Transverse colon (tissue), 4 donors: ENCODE results near the gene OXA1L. TPM values are rescaled to one million over a fixed set of nuclear protein-coding genes. Genes with fewer than 3 reads are reported as not detected.

Experiments
- DNase-seq: peaks from one replicate; pipeline ENCODE4 v3.0.0-alpha.2; 2019
- H3K27ac ChIP-seq, 4 donors: fragments of 200-600 bp; sonication (generic); 2 replicates each; pipeline ENCODE4 v1.5.1; 2016 to 2018; ENCODE audit warnings: inconsistent platforms in 4 of 4
- H3K27me3 ChIP-seq: fragments of 200-600 bp; sonication (generic); 2 replicates; pipeline ENCODE4 v1.5.1; 2017; ENCODE audit warnings: inconsistent platforms
- H3K36me3 ChIP-seq, 4 donors: fragments of 200-600 bp; sonication (generic); 2 replicates each; pipeline ENCODE4 v1.5.1; 2017 to 2019; ENCODE audit warnings: inconsistent platforms in 4 of 4
- H3K4me1 ChIP-seq, 4 donors: fragments of 200-600 bp; sonication (generic); 2 replicates each; pipeline ENCODE4 v1.5.1; 2017 to 2020; ENCODE audit warnings: inconsistent platforms in 4 of 4
- H3K4me3 ChIP-seq, 4 donors: fragments of 200-600 bp; sonication (generic); 1 replicate in 1 of 4; 2 replicates in 3 of 4; pipeline versions ENCODE4 v1.5.1 to v1.6.1; 2017 to 2019; ENCODE audit warnings: inconsistent platforms in 4 of 4
- H3K9me3 ChIP-seq, 2 donors: fragments of 200-600 bp; sonication (generic); 2 replicates each; pipeline ENCODE4 v1.5.1; 2017 to 2019; ENCODE audit warnings: inconsistent platforms in 2 of 2
- EP300 ChIP-seq: sonication (generic); formaldehyde crosslinking; IDR thresholded peaks from one replicate; pipeline ENCODE4 v1.6.1; 2017; ENCODE audit warnings: antibody characterized with exemption, low read depth
- POLR2A ChIP-seq: fragments of 450-650 bp; IDR thresholded peaks from one replicate; pipeline ENCODE4 v1.6.1; 2016; ENCODE audit warnings: antibody characterized with exemption, mild to moderate bottlenecking, moderate library complexity
- POLR2AphosphoS5 ChIP-seq, 3 donors: sonication (generic); formaldehyde crosslinking; IDR thresholded peaks; one replicate each; pipeline ENCODE4 v1.6.1; 2016; ENCODE audit warnings: antibody characterized with exemption in 3 of 3
- WGBS, 2 donors: methylation state at CpG; one replicate each; pipeline ENCODE4 v1.1.5; 2018; ENCODE audit warnings: low coverage in 1 of 2; 5-methylcytosine and 5-hydroxymethylcytosine counted together
- in situ Hi-C, 4 donors: fragments of 200-750 bp; cut with MboI; loops; one replicate each; pipeline versions ENCODE4 v1.15.0 to v1.15.1; 2017; ENCODE audit warnings: low sequenced_read_pairs in 3 of 4, low pct_ligation_motif_present in 1 of 4, low pct_unique_long_range_greater_than_20kb in 1 of 4
- intact Hi-C: fragments of 100-400 bp; cut with DNase I; formaldehyde crosslinking; loops from one replicate; pipeline ENCODE4 v1.15.1; 2023; ENCODE audit warnings: low total_unique reads
- total RNA-seq, 4 donors: library from RNA; depleted of rRNA; stranded (reverse); fragments of >200 nt; gene quantifications; one replicate each; pipeline ENCODE4 v1.1.0, GENCODE V29; 2016
- TF ChIP-seq, protein P1 (sequence below), 5 experiments: fragments of 200-600 bp in 3 of 5; fragments of 450-650 bp in 2 of 5; sonication (generic) in 3 of 5; IDR thresholded peaks; 1 replicate in 2 of 5; 2 replicates in 3 of 5; pipeline ENCODE4 v1.5.1; 2016 to 2017; ENCODE audit warnings: antibody characterized with exemption in 5 of 5, inconsistent platforms in 3 of 5, mild to moderate bottlenecking in 2 of 5, moderate library complexity in 1 of 5

Gene OXA1L
- total RNA-seq, 4 donors from 2014 or later = 65.9 to 132 (median 106) TPM

DNA sequence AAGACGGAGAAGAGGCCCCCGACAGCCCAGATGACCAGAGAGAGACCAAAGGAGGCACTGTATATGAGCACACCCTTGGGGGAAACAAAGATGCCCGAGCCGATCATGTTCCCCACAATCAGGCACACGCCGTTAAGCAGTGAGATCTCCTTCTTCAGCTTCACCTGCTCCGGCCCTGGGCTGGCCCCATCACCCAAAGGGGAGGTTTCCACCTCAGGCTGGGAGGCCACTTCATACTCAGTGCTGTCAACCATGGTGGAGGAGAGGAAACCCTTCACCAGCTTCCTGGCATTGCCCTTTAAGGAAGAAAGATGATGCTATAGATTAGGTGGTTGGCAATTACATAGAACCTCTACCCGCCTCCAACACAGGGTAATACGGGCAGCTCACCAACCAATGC is 46.7 kb downstream of the OXA1L start:
- Histone ChIP-seq H3K4me1 (peaks cover 0 to 20% (median 8%) of the 10 kb centered on the region in 4 donors), H3K4me3 (no peak overlapping the region), H3K9me3 (no peaks in the 10 kb centered on the region), H3K27ac (no peak overlapping the region), H3K27me3 (no peaks in the 10 kb centered on the region), H3K36me3 (no peaks in the 10 kb centered on the region)
- no peak for DNase-seq
- in situ Hi-C loops (no loop called here), intact Hi-C loops (no loop called here)
- TF ChIP-seq POLR2A (no peak), POLR2AphosphoS5 (IDR thresholded peaks at IDR 0.05) (no peak), EP300 (no peak)
- TF ChIP-seq, protein P1, sequence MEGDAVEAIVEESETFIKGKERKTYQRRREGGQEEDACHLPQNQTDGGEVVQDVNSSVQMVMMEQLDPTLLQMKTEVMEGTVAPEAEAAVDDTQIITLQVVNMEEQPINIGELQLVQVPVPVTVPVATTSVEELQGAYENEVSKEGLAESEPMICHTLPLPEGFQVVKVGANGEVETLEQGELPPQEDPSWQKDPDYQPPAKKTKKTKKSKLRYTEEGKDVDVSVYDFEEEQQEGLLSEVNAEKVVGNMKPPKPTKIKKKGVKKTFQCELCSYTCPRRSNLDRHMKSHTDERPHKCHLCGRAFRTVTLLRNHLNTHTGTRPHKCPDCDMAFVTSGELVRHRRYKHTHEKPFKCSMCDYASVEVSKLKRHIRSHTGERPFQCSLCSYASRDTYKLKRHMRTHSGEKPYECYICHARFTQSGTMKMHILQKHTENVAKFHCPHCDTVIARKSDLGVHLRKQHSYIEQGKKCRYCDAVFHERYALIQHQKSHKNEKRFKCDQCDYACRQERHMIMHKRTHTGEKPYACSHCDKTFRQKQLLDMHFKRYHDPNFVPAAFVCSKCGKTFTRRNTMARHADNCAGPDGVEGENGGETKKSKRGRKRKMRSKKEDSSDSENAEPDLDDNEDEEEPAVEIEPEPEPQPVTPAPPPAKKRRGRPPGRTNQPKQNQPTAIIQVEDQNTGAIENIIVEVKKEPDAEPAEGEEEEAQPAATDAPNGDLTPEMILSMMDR (IDR thresholded peaks at IDR 0.05) = no peak
- 76 to 82% methylated on average over 2 to 9 of the region's 9 CpGs for WGBS, 2 donors

DNA sequence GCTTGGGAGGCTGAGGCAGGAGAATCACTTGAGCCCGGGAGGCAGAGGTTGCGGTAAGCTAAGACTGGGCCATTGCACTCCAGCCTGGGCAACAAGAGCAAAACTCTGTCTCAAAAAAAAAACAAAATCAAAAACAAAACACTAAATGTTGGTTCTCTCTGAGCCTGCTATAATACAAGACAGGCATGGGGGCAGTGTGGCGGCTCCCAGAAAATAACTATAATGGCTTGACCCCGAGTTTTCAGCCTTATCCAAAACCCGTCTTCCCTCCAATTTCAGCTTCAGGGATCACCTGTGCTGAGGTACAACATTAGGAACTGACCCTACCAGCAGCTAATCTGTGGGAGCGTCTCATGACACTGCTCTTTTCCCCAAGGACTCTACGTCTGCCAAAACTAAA is 47.9 kb downstream of the OXA1L start:
- Histone ChIP-seq H3K4me3 (peak overlapping the region in 1 of 4 donors; percentile 28), H3K27ac (peak overlapping the region in 2 of 4 donors; percentile 49 to 62), H3K4me1 (peaks cover 0 to 17% (median 13%) of the 10 kb centered on the region in 4 donors), H3K9me3 (no peaks in the 10 kb centered on the region), H3K27me3 (no peaks in the 10 kb centered on the region), H3K36me3 (no peaks in the 10 kb centered on the region)
- no peak for DNase-seq
- in situ Hi-C loops (no loop called here), intact Hi-C loops (no loop called here)
- TF ChIP-seq POLR2A = no peak
- no peak for TF ChIP-seq EP300
- TF ChIP-seq POLR2AphosphoS5 (IDR thresholded peaks at IDR 0.05) = no peak
- TF ChIP-seq, protein P1 (IDR thresholded peaks at IDR 0.05) = no peak
- WGBS, 2 donors = 83 to 89% methylated on average over 4 to 7 of the region's 7 CpGs

DNA sequence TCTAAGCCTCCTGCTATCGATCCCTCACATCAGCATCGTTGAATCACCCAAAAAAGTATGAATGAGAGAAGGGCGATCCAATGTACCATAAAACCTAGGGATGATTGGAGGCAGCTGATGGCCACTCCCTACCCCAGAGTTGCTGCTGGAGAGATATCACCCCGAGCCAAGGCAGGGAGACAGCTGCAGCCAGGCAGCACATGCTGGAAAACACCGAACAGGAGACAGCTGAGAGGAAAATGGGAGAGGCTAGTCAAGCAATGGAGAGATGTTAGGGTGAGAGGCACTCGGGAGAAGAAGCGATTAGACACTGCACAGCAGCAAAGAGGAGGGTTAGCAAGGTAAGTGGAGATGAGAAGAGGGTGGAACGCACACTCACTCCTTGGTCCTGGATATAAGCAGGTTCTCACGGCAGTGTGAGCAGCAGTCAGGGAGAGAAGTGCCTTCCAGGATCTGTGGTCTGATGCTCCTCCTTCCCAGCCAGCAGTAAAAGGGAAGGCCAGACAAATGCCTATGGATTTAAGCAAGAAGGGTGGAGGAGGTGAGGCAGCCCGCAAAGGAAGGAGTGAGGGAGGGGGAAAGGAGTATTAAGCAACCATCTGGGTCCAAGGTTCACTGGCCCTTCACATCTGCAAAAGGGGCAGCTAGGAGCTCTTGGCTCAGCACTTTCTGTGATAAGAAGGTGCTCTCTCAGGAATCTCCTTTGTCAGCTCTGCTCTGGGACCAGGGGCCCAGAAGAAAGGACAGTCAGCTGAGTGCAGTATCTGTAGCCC is 48.6 kb downstream of the OXA1L start, which contains the start of gene SLC7A7:
Gene SLC7A7, minus strand, starts transcription at position 495 of the 773 bp plus-strand sequence. CDS start 2,037 bp downstream, outside the sequence.
- in situ Hi-C loops (no loop called here), intact Hi-C loops (no loop called here)
- TF ChIP-seq EP300 (no peak), POLR2A (no peak), POLR2AphosphoS5 (IDR thresholded peaks at IDR 0.05) (peak in 1 of 3 donors; percentile 2)
- TF ChIP-seq, protein P1 (IDR thresholded peaks at IDR 0.05) = no peak
- H3K27me3 ChIP-seq = no peaks in the 10 kb centered on the region
- WGBS, 2 donors = 23 to 30% methylated on average over 9 to 10 of the region's 10 CpGs
- peak within 1 kb of the TSS in 1 of 4 donors; percentile 28 for H3K4me3 ChIP-seq
- peaks cover 0 to 23% (median 16%) of the 10 kb centered on the region in 4 donors for H3K4me1 ChIP-seq
- H3K36me3 ChIP-seq = no peaks in the 10 kb centered on the region
- peak within 1 kb of the TSS; percentile 45 to 62 (median 48) for H3K27ac ChIP-seq
- peak; percentile 32 for DNase-seq
- H3K9me3 ChIP-seq = no peaks in the 10 kb centered on the region

GRCh38 chr14:22819151-22819988 is 52.9 kb downstream of the OXA1L start:
- peak overlapping the region in 1 of 4 donors; percentile 25 for H3K4me3 ChIP-seq
- intact Hi-C loops = no loop called here
- peaks cover 4 to 43% (median 30%) of the 10 kb centered on the region in 4 donors for H3K4me1 ChIP-seq

More at GRCh38 chr14:22819151-22819988, 52.9 kb downstream of the OXA1L start:
- Histone ChIP-seq H3K27me3 (no peaks in the 10 kb centered on the region), H3K9me3 (no peaks in the 10 kb centered on the region), H3K36me3 (no peaks in the 10 kb centered on the region), H3K27ac (peak overlapping the region; percentile 69 to 85 (median 74))
- WGBS, 2 donors = 0 to 37% methylated on average over 1 to 10 of the region's 10 CpGs
- TF ChIP-seq POLR2AphosphoS5 (IDR thresholded peaks at IDR 0.05) = peak in 1 of 3 donors; percentile 54
- TF ChIP-seq EP300 = no peak
- TF ChIP-seq, protein P1 (IDR thresholded peaks at IDR 0.05) = no peak
- no peak for TF ChIP-seq POLR2A
- in situ Hi-C loops = no loop called here
- peak; percentile 64 for DNase-seq
